Testis (tissue), 3 donors: ENCODE data around the gene NES. TPM values are rescaled to one million over a fixed set of nuclear protein-coding genes. Genes with fewer than 3 reads are reported as not detected.

Source experiments
- DNase-seq: peaks from one replicate; pipeline ENCODE4 v3.0.0-alpha.2; 2019
- H3K27ac ChIP-seq, 2 donors: fragments of 200-600 bp; sonication (generic); one replicate each; pipeline ENCODE4 v1.5.1; 2019
- H3K27me3 ChIP-seq: fragments of 200-600 bp; sonication (generic); one replicate; pipeline ENCODE4 v1.5.1; 2019
- H3K36me3 ChIP-seq: fragments of 200-600 bp; sonication (generic); one replicate; pipeline ENCODE4 v1.5.1; 2017; ENCODE audit warnings: low read depth; ENCODE audit errors: missing control alignments
- H3K4me1 ChIP-seq: fragments of 200-600 bp; sonication (generic); one replicate; pipeline ENCODE4 v1.5.1; 2019
- H3K4me3 ChIP-seq, 2 donors: fragments of 200-600 bp; sonication (generic); one replicate each; pipeline ENCODE4 v1.5.1; 2017 to 2019
- H3K9me3 ChIP-seq: fragments of 200-600 bp; sonication (generic); one replicate; pipeline ENCODE4 v1.5.1; 2017
- CTCF ChIP-seq, 3 experiments: fragments of 450-650 bp in 2 of 3; fragments of 200-600 bp in 1 of 3; sonication (generic) in 1 of 3; IDR thresholded peaks; one replicate each; pipeline ENCODE4 v1.5.1; 2016 to 2019; ENCODE audit warnings: antibody characterized with exemption in 3 of 3, mild to moderate bottlenecking in 2 of 3, moderate library complexity in 1 of 3
- POLR2A ChIP-seq: fragments of 450-650 bp; IDR thresholded peaks from one replicate; pipeline ENCODE4 v1.6.1; 2017; ENCODE audit warnings: antibody characterized with exemption, mild to moderate bottlenecking, moderate library complexity
- WGBS, 2 donors: methylation state at CpG; one replicate each; pipeline ENCODE4 v1.1.5; 2018; 5-methylcytosine and 5-hydroxymethylcytosine counted together
- intact Hi-C: fragments of 100-400 bp; cut with DNase I; formaldehyde crosslinking; loops from one replicate; pipeline ENCODE4 v1.15.1; 2023; ENCODE audit warnings: low total_unique reads
- polyA plus RNA-seq: library from polyadenylated mRNA; stranded (reverse); fragments of 350-450 nt; fragmentation: Illumina TruSeq; extraction: RNeasy Lipid Tissue Mini Kit (QIAGEN cat#74804); gene quantifications from one replicate; pipeline ENCODE4 v1.2.3, GENCODE V29; 2014; ENCODE audit warnings: low read depth, low replicate concordance; ENCODE audit not compliant: insufficient read depth
- total RNA-seq, 2 donors: library from RNA; depleted of rRNA; stranded (reverse); fragments of >200 nt; gene quantifications; one replicate each; pipeline ENCODE4 v1.2.3, GENCODE V29; 2016

Gene NES
- total and polyA plus RNA-seq, 3 donors from 2014 or later, result 17.6 to 27.7 (median 20.7) TPM

GRCh38 chr1:156709757-156710489 lies 32.7 kb upstream of the NES start:
- Histone ChIP-seq H3K4me1 (peaks cover 26% of the 10 kb centered on the region), H3K36me3 (no peaks in the 10 kb centered on the region), H3K9me3 (no peaks in the 10 kb centered on the region), H3K27ac (no peak overlapping the region), H3K27me3 (no peaks in the 10 kb centered on the region), H3K4me3 (no peak overlapping the region)
- TF ChIP-seq POLR2A (no peak), CTCF (IDR thresholded peaks at IDR 0.05) (no peak)
- intact Hi-C loops, result no loop called here
- whole genome bisulfite sequencing, 2 donors, result 43 to 50% methylated on average over 11 of the region's 11 CpGs
- peak; percentile 40 for DNase-seq

- H3K27ac ChIP-seq, result no peak overlapping the region
- no peaks in the 10 kb centered on the region for H3K27me3 ChIP-seq
- H3K36me3 ChIP-seq, result no peaks in the 10 kb centered on the region
- intact Hi-C loops, result no loop called here
- H3K9me3 ChIP-seq, result no peaks in the 10 kb centered on the region
- TF ChIP-seq POLR2A, result no peak
- WGBS, 2 donors, result 74 to 75% methylated on average over 4 of the region's 4 CpGs
- H3K4me3 ChIP-seq, result no peak overlapping the region
- DNase-seq, result no peak
- peaks cover 32% of the 10 kb centered on the region for H3K4me1 ChIP-seq
Measured at GRCh38 chr1:156709031-156709430, 31.8 kb upstream of the NES start.

GRCh38 chr1:156708218-156708661 lies 31.0 kb upstream of the NES start:
- peaks cover 32% of the 10 kb centered on the region for H3K4me1 ChIP-seq
- TF ChIP-seq POLR2A (no peak), CTCF (IDR thresholded peaks at IDR 0.05) (no peak)
- DNase-seq, result no peak
- intact Hi-C loops, result no loop called here
- no peaks in the 10 kb centered on the region for H3K9me3 ChIP-seq
- H3K27me3 ChIP-seq, result no peaks in the 10 kb centered on the region
- no peak overlapping the region for H3K27ac ChIP-seq
- H3K4me3 ChIP-seq, result no peak overlapping the region
- no peaks in the 10 kb centered on the region for H3K36me3 ChIP-seq
- 61 to 77% methylated on average over 4 of the region's 4 CpGs for whole genome bisulfite sequencing, 2 donors

- intact Hi-C loops, result no loop called here
- DNase-seq, result no peak
- peak overlapping the region in 1 of 2 donors; percentile 84 for H3K27ac ChIP-seq
Measured at GRCh38 chr1:156707417-156708217, 30.4 kb upstream of the NES start.

More at GRCh38 chr1:156707417-156708217, 30.4 kb upstream of the NES start:
- WGBS, 2 donors, result 57 to 67% methylated on average over 8 of the region's 8 CpGs
- Histone ChIP-seq H3K4me3 (no peak overlapping the region), H3K9me3 (no peaks in the 10 kb centered on the region), H3K36me3 (no peaks in the 10 kb centered on the region), H3K4me1 (peaks cover 32% of the 10 kb centered on the region), H3K27me3 (no peaks in the 10 kb centered on the region)
- TF ChIP-seq CTCF (IDR thresholded peaks at IDR 0.05) (no peak), POLR2A (no peak)
